Thymus (tissue), 11 donors: ENCODE measurements around the gene SCAMP3. TPM values are rescaled to one million over a fixed set of nuclear protein-coding genes. Genes with fewer than 3 reads are reported as not detected.
A peak's percentile ranks its signal among the peaks of the same experiment; 100 is the strongest.

Experiments
- DNase-seq, 9 donors: peaks; one replicate each; pipeline ENCODE4 v3.0.0-alpha.2; 2013; ENCODE audit warnings: low spot score in 9 of 9, low read depth in 6 of 9, missing footprints in 1 of 9
- H3K27ac ChIP-seq, 2 donors: one replicate each; pipeline ENCODE4 v1.5.1; 2013; ENCODE audit warnings: control low read depth in 1 of 2, low read depth in 1 of 2, low read length in 1 of 2, mild to moderate bottlenecking in 1 of 2, moderate library complexity in 1 of 2
- H3K27me3 ChIP-seq, 2 donors: one replicate each; pipeline ENCODE4 v1.5.1; 2013; ENCODE audit warnings: low read length in 1 of 2; ENCODE audit not compliant: control insufficient read depth in 2 of 2, insufficient read depth in 1 of 2
- H3K36me3 ChIP-seq, 2 donors: one replicate each; pipeline ENCODE4 v1.5.1; 2013; ENCODE audit warnings: low read length in 1 of 2, mild to moderate bottlenecking in 1 of 2, moderate library complexity in 1 of 2; ENCODE audit not compliant: control insufficient read depth in 2 of 2, insufficient read depth in 2 of 2
- H3K4me1 ChIP-seq, 2 donors: one replicate each; pipeline ENCODE4 v1.5.1; 2013; ENCODE audit warnings: low read length in 2 of 2; ENCODE audit not compliant: control insufficient read depth in 2 of 2, insufficient read depth in 2 of 2
- H3K4me3 ChIP-seq, 2 donors: one replicate each; pipeline ENCODE4 v1.5.1; 2013; ENCODE audit warnings: low read length in 2 of 2, control low read depth in 1 of 2, mild to moderate bottlenecking in 1 of 2
- H3K9me3 ChIP-seq, 2 donors: one replicate each; pipeline ENCODE4 v1.5.1; 2013; ENCODE audit warnings: low read length in 1 of 2, mild to moderate bottlenecking in 1 of 2; ENCODE audit not compliant: control insufficient read depth in 2 of 2, insufficient read depth in 1 of 2
- WGBS: extraction: QIAGEN DNeasy Blood & Tissue Kit; methylation state at CpG from one replicate; pipeline ENCODE4 v1.1.7; 2013; 5-methylcytosine and 5-hydroxymethylcytosine counted together
- polyA plus RNA-seq: library from polyadenylated mRNA; stranded (reverse); fragments of 200-250 nt; gene quantifications from one replicate; pipeline ENCODE4 v1.2.3, GENCODE V29; 2013
- total RNA-seq: library from RNA; stranded (reverse); fragments of 120-200 nt; gene quantifications from one replicate; pipeline ENCODE4 v1.2.4, GENCODE V29; 2013
- donor health status: healthy.

Gene SCAMP3
- total and polyA plus RNA-seq, 2 donors, result 29.1 to 59.1 TPM

GRCh38 chr1:155208541-155209311, 53.4 kb downstream of the SCAMP3 start, which contains the start of gene MTX1:
MTX1 (plus strand) TSS chr1:155208695; CDS start chr1:155208805, 110 bp downstream.
- H3K27ac ChIP-seq, result peak within 1 kb of the TSS; percentile 90 to 96
- no peaks in the 10 kb centered on the region for H3K9me3 ChIP-seq
- H3K27me3 ChIP-seq, result peaks cover 0 to 3% of the 10 kb centered on the region in 2 donors
- peaks cover 16 to 30% of the 10 kb centered on the region in 2 donors for H3K4me1 ChIP-seq
- H3K36me3 ChIP-seq, result peaks cover 5 to 8% of the 10 kb centered on the region in 2 donors
- peak in 6 of 9 donors; percentile 32 to 85 (median 66) for DNase-seq
- WGBS, result under 1% methylated on average over 64 of the region's 64 CpGs
- H3K4me3 ChIP-seq, result peak within 1 kb of the TSS; percentile 97 to 99

DNA sequence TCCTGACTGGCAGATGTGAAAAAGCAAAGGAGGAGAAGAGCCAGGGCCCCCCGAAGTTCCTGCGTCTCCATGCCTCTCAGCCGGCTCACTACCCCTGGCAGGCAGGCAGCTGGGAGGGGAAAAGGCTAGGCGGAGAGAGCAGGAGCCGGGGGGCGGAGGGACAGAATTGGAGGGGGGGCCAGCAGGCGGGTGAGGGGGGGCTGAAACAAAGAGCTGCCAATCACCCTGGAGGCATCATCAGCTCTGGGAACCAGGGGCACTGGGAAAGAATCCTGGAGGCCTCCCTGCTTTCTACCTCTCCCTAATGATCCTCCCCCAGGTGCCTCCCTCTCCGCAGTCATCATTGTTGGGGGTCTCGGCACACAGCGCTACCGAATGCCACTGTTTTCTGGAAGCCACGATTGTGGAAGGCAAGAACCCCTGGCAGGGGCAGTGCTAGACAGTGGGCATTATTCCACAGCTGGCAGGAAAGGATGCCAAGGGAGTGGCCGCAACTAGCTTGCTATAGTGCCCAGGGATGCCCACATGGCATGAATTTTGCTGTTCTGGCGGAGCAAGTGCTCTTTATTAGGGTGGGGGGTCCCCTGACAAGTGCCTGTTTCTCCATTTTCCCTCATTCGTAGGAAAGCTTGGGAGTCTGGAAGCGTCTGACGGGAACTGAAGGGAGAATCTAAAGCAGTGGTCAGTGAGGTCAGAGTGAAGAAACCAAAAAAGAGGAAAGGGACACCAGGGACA, 54.2 kb downstream of the SCAMP3 start, which contains the start of gene THBS3:
TSS of gene THBS3 (minus strand) at position 92 of the 735 bp plus-strand sequence. CDS start at position 71, 21 bp downstream.
- H3K27ac ChIP-seq, result peak within 1 kb of the TSS; percentile 90 to 96
- H3K27me3 ChIP-seq, result peaks cover 0 to 3% of the 10 kb centered on the region in 2 donors
- H3K36me3 ChIP-seq, result peaks cover 5 to 8% of the 10 kb centered on the region in 2 donors
- no peak for DNase-seq
- 45% methylated on average over 17 of the region's 17 CpGs for WGBS
- H3K9me3 ChIP-seq, result no peaks in the 10 kb centered on the region
- peaks cover 16 to 30% of the 10 kb centered on the region in 2 donors for H3K4me1 ChIP-seq
- H3K4me3 ChIP-seq, result peak within 1 kb of the TSS; percentile 97 to 99

DNA sequence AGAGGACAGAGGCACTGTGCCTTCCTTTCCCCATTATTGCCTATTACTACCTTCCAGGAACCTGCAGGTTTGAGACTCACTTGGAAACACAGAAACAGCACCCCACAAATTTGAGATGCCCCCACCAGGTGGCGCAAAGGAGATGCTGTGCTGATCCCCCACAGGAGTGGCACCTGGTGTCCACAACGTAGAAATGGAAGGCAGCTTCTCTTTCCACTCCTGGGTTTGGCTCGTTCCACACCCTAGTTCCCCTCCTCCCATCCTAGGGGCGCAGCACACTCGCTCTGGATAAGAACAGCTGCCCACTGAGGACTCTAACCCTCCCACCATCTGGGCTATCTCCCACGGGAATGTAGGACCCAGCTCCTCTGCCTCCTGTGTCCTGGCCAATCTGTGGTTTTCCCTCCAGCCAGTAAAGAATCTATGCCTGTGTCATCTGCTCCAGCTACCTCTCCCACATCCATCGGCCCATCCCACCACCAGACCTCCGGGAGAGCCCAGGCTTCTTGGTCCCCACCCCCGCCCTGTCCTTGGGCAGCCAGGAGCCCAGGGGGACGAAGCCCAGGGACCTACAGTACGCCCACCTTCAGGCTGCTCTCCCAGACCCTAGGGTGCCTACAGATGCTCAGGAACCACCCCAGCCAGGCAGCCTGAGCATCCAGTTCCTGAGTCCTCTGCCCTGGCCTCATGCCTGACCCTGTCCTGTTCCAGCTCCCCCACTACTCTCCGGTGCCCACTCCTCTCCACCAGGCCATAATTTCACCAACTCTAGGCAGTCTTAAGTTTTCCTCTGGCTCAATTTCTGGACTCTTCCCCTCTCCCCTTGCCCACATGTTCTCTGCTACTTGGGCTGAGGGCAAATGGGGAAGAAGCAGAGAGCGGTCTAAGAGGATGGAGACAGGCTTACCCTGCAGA, 55.0 kb downstream of the SCAMP3 start:
- peak in 7 of 9 donors; percentile 79 to 93 (median 87) for DNase-seq
- no peak overlapping the region for H3K4me3 ChIP-seq
- H3K27ac ChIP-seq, result peak overlapping the region in 1 of 2 donors; percentile 36
- H3K4me1 ChIP-seq, result peaks cover 16 to 30% of the 10 kb centered on the region in 2 donors
- H3K27me3 ChIP-seq, result peaks cover 0 to 3% of the 10 kb centered on the region in 2 donors
- no peaks in the 10 kb centered on the region for H3K9me3 ChIP-seq
- 41% methylated on average over 13 of the region's 13 CpGs for WGBS
- peaks cover 4 to 5% of the 10 kb centered on the region in 2 donors for H3K36me3 ChIP-seq

Other genes with a start within 250 kb of the SCAMP3 start
- gene DCST2, start 228.6 kb downstream of the SCAMP3 start, total RNA-seq, result 0.24 TPM
- 7.8 TPM for gene DCST2, start 228.6 kb downstream of the SCAMP3 start, polyA plus RNA-seq
- gene DCST1, start 228.5 kb downstream of the SCAMP3 start, total RNA-seq, result not detected
- gene DCST1, start 228.5 kb downstream of the SCAMP3 start, polyA plus RNA-seq, result not detected
- 12.2 TPM for gene ADAM15, start 211.0 kb downstream of the SCAMP3 start, total RNA-seq
- 91.5 TPM for gene ADAM15, start 211.0 kb downstream of the SCAMP3 start, polyA plus RNA-seq
- gene EFNA4, start 198.6 kb downstream of the SCAMP3 start, total RNA-seq, result 4.9 TPM
- gene EFNA4, start 198.6 kb downstream of the SCAMP3 start, polyA plus RNA-seq, result 7.4 TPM
- 2.1 TPM for gene EFNA3, start 183.5 kb downstream of the SCAMP3 start, total RNA-seq
- gene EFNA3, start 183.5 kb downstream of the SCAMP3 start, polyA plus RNA-seq, result 3.4 TPM
- gene EFNA1, start 134.5 kb downstream of the SCAMP3 start, total RNA-seq, result 14.5 TPM
- 52.6 TPM for gene EFNA1, start 134.5 kb downstream of the SCAMP3 start, polyA plus RNA-seq
- 25.7 TPM for gene SLC50A1, start 126.5 kb downstream of the SCAMP3 start, total RNA-seq
- 54.5 TPM for gene SLC50A1, start 126.5 kb downstream of the SCAMP3 start, polyA plus RNA-seq
- 34.0 TPM for gene DPM3, start 121.8 kb downstream of the SCAMP3 start, total RNA-seq
- gene DPM3, start 121.8 kb downstream of the SCAMP3 start, polyA plus RNA-seq, result 155 TPM
- 97.7 TPM for gene KRTCAP2, start 89.1 kb downstream of the SCAMP3 start, total RNA-seq
- 223 TPM for gene KRTCAP2, start 89.1 kb downstream of the SCAMP3 start, polyA plus RNA-seq
- gene TRIM46, start 88.5 kb downstream of the SCAMP3 start, total RNA-seq, result 1.9 TPM
- gene TRIM46, start 88.5 kb downstream of the SCAMP3 start, polyA plus RNA-seq, result 4.3 TPM
- 7.6 TPM for gene THBS3, start 54.5 kb downstream of the SCAMP3 start, total RNA-seq
- gene THBS3, start 54.5 kb downstream of the SCAMP3 start, polyA plus RNA-seq, result 46.1 TPM
- gene MTX1, start 53.7 kb downstream of the SCAMP3 start, total RNA-seq, result 35.1 TPM
- gene MTX1, start 53.7 kb downstream of the SCAMP3 start, polyA plus RNA-seq, result 36.8 TPM
- 2.1 TPM for gene ENTREP3, start 6.9 kb downstream of the SCAMP3 start, total RNA-seq
- 12.5 TPM for gene ENTREP3, start 6.9 kb downstream of the SCAMP3 start, polyA plus RNA-seq
- 28.9 TPM for gene CLK2, start 11.1 kb upstream of the SCAMP3 start, total RNA-seq
- 86.5 TPM for gene CLK2, start 11.1 kb upstream of the SCAMP3 start, polyA plus RNA-seq
- 0.76 TPM for gene HCN3, start 15.1 kb upstream of the SCAMP3 start, total RNA-seq
- gene HCN3, start 15.1 kb upstream of the SCAMP3 start, polyA plus RNA-seq, result 2.6 TPM
- 0.19 TPM for gene PKLR, start 39.1 kb upstream of the SCAMP3 start, total RNA-seq
- 0.05 TPM for gene PKLR, start 39.1 kb upstream of the SCAMP3 start, polyA plus RNA-seq
- gene FDPS, start 46.5 kb upstream of the SCAMP3 start, total RNA-seq, result 175 TPM
- 119 TPM for gene FDPS, start 46.5 kb upstream of the SCAMP3 start, polyA plus RNA-seq
- 7.5 TPM for gene RUSC1, start 58.5 kb upstream of the SCAMP3 start, total RNA-seq
- gene RUSC1, start 58.5 kb upstream of the SCAMP3 start, polyA plus RNA-seq, result 18.0 TPM